Measurements from ENCODE around the gene SELENOI.

- no peak for TF ChIP-seq PKNOX1 (IDR thresholded peaks at IDR 0.05)
- TF ChIP-seq BHLHE40 (IDR thresholded peaks at IDR 0.05; ENCODE audit: borderline replicate concordance), result no peak
- TF ChIP-seq FOXM1 (IDR thresholded peaks at IDR 0.05; ENCODE audit: borderline replicate concordance), result no peak
- no peak for TF ChIP-seq L3MBTL2 (conservative IDR thresholded peaks at IDR 0.05)
- TF ChIP-seq FOXK2 (IDR thresholded peaks at IDR 0.05), result no peak
- TF ChIP-seq SUZ12 (IDR thresholded peaks at IDR 0.05), result no peak
- TF ChIP-seq ARNT (IDR thresholded peaks at IDR 0.05), result no peak
- no peak for TF ChIP-seq NFRKB (IDR thresholded peaks at IDR 0.05)
- TF ChIP-seq TARDBP (IDR thresholded peaks at IDR 0.05), result no peak
- no peak for TF ChIP-seq SP1 (IDR thresholded peaks at IDR 0.05)
- TF ChIP-seq HDGF (IDR thresholded peaks at IDR 0.05; ENCODE audit: borderline replicate concordance), result no peak
These were observed 82.9 kb downstream of the SELENOI start for GRCh38 chr2:26428846-26429245.

Data from HEK293T (cell line).